HG02970 (cell line): Measurements from ENCODE around the gene THEM4.
"Not testable (repeated sequence)": the region's sequence is repeated elsewhere in the genome, so short reads cannot be mapped to it uniquely, and the experiment has no call there.

Experiments
- ATAC-seq: cut with Tn5 transposase; IDR thresholded peaks from one replicate; pipeline ENCODE4 v1.9.1; 2021; ENCODE audit warnings: mild to moderate bottlenecking, moderate library complexity, moderate number of reproducible peaks; ENCODE audit not compliant: unreplicated experiment, low FRiP score

The THEM4 gene

GRCh38 chr1:151898519-151898991 is 10.8 kb downstream of the THEM4 start:
- ATAC-seq, result no peak

DNA sequence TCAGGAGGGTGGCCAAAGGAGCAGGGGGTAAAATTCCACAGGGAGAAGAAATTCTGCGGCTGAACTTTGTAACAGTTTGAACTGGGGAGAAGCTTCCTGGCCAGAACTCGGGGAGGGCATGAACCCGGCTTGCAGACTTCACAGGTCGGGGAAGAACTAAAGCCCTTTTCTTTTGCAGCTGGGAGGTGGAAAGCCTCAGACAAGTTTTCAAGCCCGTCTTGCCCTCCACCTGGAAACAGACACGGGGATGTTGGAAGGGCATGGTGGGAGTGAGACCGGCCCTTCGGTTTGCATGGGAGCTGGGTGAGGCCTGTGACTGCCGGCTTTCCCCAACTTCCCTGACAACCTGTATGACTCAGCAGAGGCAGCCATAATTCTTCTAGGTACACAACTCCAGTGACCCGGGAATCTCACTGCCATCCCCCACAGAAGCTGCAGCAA is 11.3 kb downstream of the THEM4 start:
- no peak for ATAC-seq

GRCh38 chr1:151893176-151893924 is 16.0 kb downstream of the THEM4 start:
- no peak for ATAC-seq

DNA sequence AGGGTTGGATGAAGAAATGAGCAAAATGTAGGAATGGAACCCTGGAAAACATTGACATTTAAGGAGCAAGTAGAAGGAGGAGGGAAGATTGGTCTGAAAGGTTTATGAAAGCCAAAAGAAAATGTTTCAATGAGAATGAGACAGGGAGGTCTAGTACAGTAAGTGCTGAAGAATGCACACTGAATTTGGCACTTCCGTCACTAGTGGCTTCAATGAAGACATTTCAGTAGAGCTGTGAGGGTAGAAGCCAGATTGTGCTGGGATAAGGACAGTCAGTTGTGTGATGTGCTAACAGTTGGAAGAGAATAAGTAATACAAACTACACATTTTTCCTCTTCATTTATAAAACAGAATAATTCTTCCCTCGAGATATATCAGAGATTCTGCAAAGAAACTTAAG is 17.1 kb downstream of the THEM4 start:
- no peak for ATAC-seq

- no peak for ATAC-seq
Measured at GRCh38 chr1:151891512-151891911, 17.8 kb downstream of the THEM4 start.

- no peak for ATAC-seq
Measured at GRCh38 chr1:151888972-151889570, 20.2 kb downstream of the THEM4 start.

DNA sequence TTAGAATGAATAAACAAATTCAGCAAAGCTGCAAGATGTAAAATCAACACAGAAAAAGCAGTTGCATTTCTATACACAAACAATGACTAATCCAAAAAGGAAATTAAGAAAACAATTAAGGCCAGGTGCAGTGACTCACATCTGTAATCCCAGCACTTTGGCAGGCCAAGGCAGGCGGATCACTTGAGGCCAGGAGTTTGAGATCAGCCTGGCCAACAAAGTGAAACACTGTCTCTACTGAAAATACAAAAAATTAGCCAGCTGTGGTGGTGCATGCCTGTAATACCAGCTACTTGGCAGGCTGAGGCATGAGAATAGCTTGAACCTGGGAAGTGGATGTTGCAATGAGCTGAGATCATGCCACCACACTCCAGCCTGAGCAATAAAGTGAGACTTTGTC is 22.3 kb downstream of the THEM4 start:
- ATAC-seq, result no peak

DNA sequence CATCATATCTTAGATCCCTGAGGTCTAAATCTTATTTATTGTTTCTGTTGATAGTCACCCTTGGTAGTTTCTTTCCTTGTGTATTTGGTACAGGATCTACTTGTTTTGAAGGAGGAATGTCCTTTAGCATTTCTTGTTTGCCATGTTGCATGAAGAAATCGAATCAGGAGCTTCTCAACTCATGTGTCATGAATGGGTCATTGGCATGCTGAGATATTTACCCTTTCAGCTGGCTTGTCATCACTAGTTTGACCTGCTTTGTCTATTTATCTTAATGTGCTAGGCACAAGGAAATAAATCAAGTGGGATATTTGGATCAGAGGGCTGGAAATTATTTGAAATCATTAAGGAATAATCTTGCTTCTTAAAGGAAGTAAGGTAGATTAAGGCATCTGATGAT is 23.8 kb downstream of the THEM4 start:
- no peak for ATAC-seq

DNA sequence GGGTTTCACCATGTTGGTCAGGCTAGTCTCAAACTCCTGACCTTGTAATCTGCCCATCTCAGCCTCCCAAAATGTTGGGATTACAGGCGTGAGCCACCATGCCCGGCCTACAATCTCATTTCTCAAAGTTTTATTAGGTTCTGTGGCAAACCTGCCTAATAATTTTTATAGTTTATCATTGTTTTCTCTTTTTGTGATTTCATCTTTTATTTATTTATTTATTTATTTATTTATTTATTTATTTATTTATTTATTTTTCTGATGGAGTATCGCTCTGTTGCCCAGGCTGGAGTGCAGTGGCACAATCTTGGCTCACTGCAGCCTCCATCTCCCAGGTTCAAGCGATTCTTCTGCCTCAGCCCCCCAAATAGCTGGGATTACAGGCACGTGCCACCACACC is 24.4 kb downstream of the THEM4 start:
- not testable (repeated sequence) for ATAC-seq

DNA sequence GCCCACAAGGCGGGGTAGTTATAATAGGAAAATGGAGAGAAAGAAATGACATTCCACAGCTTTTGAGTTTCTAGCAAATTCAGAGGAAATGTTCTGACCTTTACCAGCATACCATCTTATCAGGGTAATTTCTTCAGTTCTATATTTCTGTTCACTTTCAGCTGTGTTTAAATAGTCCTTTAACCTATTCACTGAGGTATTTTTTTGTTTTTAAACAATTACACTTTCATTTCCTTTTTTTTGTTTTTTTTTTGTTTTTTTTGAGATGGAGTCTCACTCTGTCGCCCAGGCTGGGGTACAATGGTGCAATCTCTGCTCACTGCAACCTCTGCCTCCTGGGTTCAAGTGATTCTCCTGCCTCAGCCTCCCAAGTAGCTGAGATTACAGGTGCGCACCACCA is 24.9 kb downstream of the THEM4 start:
- ATAC-seq, result not testable (repeated sequence)

DNA sequence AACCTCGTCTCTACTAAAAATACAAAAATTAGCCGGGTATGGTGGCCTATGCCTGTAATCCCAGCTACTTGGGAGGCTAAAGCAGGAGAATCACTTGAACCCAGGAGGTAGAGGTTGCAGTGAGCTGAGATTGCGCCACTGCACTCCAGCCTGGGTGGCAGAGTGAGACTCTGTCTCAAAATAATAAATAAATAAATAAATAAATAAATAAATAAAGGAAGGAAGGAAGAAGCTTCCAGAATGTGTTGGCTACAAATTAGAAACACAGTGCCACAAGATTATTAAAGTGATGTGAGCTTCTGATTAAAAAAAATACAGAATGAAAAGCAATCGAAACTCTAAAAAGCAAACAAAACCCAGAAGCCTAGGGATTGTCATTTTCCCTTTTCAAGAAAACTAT is 25.4 kb downstream of the THEM4 start:
- ATAC-seq, result not testable (repeated sequence)

- ATAC-seq, result not testable (repeated sequence)
Measured at GRCh38 chr1:151882918-151883317, 26.4 kb downstream of the THEM4 start.

DNA sequence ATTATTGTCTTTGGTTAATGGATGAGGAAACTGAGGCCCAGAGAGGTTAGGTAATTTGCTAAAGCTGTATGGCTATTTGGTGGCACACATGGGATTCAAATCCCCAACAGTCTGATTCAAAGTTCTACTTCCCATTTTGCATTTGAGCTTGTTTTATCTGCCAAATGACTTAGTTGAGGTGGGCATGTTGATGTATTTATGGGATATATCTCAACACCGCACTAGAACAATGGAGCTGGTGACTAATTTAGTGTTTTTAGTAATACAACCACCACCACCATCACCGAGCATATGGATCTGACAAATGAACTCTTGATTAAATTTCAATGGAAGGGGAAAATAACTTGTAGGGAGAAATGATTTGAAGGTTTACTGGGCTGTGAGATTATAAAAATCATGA is 26.8 kb downstream of the THEM4 start:
- no peak for ATAC-seq

DNA sequence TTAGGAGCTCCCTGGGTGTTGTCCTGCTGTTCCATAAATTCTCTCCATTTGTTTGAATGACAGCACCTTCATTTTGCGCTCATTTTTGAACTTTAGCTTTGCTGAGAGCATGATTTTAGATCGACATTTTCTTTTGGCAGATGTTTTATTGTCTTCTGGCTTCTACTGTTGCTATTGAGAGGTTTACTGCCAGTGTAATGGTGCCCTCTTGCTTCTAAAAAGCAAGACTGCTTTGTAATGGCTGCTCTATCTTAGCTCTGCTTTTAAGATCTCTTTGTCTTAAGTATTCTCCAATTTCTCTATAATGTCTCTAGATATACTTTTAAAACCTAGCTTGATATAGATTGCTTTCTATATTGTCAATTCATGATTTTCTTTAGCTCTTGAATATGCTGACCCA is 27.8 kb downstream of the THEM4 start:
- no peak for ATAC-seq

GRCh38 chr1:151875419-151876097 is 33.8 kb downstream of the THEM4 start:
- no peak for ATAC-seq

GRCh38 chr1:151872776-151873175 is 36.5 kb downstream of the THEM4 start:
- not testable (repeated sequence) for ATAC-seq

- ATAC-seq, result no peak
Measured at GRCh38 chr1:151871284-151872030, 37.9 kb downstream of the THEM4 start.

GRCh38 chr1:151868486-151868885 is 40.8 kb downstream of the THEM4 start:
- no peak for ATAC-seq

GRCh38 chr1:151867765-151868411 is 41.4 kb downstream of the THEM4 start:
- ATAC-seq, result no peak

- no peak for ATAC-seq
Measured at GRCh38 chr1:151867321-151867720, 42.0 kb downstream of the THEM4 start.
